Measurements from ENCODE around the gene TPPP. TPM values are rescaled to one million over a fixed set of nuclear protein-coding genes. Genes with fewer than 3 reads are reported as not detected.

Gene TPPP
- total and polyA plus RNA-seq, 9 donors = 3.6 to 14.2 (median 7.0) TPM

DNA sequence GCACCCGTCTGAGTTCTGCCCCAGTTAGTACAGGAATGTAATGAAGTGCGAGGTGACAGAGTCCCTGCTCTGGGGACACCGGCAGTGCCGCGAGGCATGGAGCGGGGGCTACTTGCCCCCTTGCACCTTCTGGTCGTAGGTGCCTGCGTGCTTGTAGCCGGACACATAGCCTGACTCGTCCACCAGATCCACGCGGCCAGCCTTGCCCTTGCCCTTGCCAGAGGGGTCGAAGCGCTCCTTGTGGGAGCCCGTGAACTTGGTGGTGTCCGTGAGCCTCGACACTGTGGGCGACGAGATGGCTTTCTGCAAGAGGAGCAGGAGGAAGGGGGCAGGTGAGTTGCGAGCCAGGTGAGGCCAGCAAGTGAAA is 28.2 kb downstream of the TPPP start:
- Histone ChIP-seq H3K4me1 (ENCODE audit: control insufficient read depth, insufficient read depth, low read length) (no peaks in the 10 kb centered on the region), H3K9me3 (replicated peaks; ENCODE audit: control insufficient read depth, low read depth, low read length) (peaks cover 2% of the 10 kb centered on the region), H3K4me3 (ENCODE audit: low read length) (no peak overlapping the region), H3K36me3 (ENCODE audit: control insufficient read depth, insufficient read depth, low read length) (peaks cover 48% of the 10 kb centered on the region), H3K27me3 (ENCODE audit: control insufficient read depth, insufficient read depth, low read length) (no peaks in the 10 kb centered on the region), H3K27ac (ENCODE audit: low read length) (no peak overlapping the region)
- DNase-seq = no peak
- 88% methylated on average over 16 of the region's 20 CpGs for WGBS (ENCODE audit: insufficient coverage)

DNA sequence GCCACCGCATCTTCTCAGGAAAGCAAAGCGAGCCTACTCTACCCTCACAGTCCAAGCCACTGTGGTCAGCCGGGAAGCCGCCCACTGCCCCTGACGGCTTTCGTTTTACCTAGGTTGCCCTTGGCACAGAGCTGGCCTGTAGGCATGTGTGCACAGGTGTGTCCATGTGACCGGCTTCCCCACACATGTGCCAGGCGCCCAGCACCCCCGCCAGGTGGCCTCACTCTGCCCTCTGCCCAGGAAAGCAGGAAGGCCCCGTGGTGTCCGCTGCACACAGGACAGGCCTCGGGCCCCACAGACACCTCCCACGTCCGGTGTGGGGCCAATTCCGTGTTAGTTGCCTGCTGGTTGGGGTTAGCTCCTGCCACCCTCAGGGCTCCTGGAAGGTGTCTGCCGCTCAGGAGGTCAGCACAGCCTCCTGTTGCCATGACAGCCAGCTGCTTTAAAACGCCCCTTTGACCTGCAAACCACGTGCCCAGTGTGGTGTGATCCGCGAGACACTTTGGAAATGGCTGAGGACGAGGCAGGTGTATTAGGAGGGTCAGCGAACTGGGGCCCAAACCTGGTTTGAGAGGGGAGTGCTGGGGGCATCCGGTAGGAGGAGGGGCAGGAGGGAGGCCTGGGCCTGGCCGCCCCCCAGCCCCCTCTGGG is 28.7 kb downstream of the TPPP start:
- no peaks in the 10 kb centered on the region for H3K4me1 ChIP-seq (ENCODE audit: control insufficient read depth, insufficient read depth, low read length)
- H3K36me3 ChIP-seq (ENCODE audit: control insufficient read depth, insufficient read depth, low read length) = peaks cover 53% of the 10 kb centered on the region
- H3K9me3 ChIP-seq (replicated peaks; ENCODE audit: control insufficient read depth, low read depth, low read length) = peaks cover 2% of the 10 kb centered on the region
- WGBS (ENCODE audit: insufficient coverage) = 72% methylated on average over 24 of the region's 24 CpGs
- H3K27ac ChIP-seq (ENCODE audit: low read length) = no peak overlapping the region
- H3K27me3 ChIP-seq (ENCODE audit: control insufficient read depth, insufficient read depth, low read length) = no peaks in the 10 kb centered on the region
- no peak for DNase-seq
- no peak overlapping the region for H3K4me3 ChIP-seq (ENCODE audit: low read length)

DNA sequence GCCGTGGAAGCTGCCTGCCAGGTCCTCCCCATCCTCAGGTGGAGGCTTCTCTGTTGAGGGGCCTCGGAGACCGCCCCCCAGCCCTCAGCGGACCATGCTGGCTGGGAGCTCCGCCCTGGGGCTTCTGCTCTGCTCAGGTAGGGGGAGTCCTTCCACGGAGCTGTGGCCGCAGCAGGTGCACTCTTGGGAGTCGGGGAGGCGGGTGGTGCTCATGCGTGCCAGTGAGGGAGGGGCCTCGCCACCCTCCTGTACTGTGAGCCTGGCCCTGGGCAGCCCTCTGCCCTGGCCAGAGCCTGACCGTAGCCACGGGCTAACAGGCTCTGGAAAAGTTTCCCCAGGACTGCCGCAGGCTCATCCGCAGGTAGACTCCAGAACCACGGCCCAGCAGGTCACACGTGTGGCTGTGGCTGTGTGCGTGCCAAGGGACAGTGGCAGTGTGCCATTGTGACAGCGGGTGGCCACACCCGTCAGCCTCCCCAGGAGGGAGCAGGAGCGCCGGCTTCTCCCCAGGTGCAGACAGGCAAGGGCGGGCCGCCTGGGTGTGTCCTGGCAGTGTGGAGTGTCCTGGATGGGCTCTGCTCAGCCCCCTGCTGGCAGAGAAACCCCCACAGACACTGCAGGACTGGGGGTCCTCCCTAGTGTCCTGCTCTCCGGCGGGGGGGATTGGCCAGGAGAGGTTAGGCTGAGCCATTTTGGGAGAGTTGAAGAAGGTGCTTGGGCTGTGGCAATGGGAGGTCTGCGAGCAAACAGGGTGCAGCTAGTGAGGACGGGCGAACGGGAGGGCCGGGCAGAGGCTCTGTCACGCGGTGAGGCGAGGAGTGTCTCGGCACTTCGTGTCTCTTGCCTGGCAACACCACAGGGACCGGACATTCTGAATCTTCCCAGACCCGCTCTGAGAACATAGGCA is 29.5 kb downstream of the TPPP start:
- Histone ChIP-seq H3K9me3 (replicated peaks; ENCODE audit: control insufficient read depth, low read depth, low read length) (peaks cover 2% of the 10 kb centered on the region), H3K27ac (ENCODE audit: low read length) (no peak overlapping the region), H3K4me1 (ENCODE audit: control insufficient read depth, insufficient read depth, low read length) (no peaks in the 10 kb centered on the region), H3K27me3 (ENCODE audit: control insufficient read depth, insufficient read depth, low read length) (no peaks in the 10 kb centered on the region), H3K4me3 (ENCODE audit: low read length) (no peak overlapping the region), H3K36me3 (ENCODE audit: control insufficient read depth, insufficient read depth, low read length) (peaks cover 59% of the 10 kb centered on the region)
- no peak for DNase-seq
- 93% methylated on average over 34 of the region's 38 CpGs for WGBS (ENCODE audit: insufficient coverage)

DNA sequence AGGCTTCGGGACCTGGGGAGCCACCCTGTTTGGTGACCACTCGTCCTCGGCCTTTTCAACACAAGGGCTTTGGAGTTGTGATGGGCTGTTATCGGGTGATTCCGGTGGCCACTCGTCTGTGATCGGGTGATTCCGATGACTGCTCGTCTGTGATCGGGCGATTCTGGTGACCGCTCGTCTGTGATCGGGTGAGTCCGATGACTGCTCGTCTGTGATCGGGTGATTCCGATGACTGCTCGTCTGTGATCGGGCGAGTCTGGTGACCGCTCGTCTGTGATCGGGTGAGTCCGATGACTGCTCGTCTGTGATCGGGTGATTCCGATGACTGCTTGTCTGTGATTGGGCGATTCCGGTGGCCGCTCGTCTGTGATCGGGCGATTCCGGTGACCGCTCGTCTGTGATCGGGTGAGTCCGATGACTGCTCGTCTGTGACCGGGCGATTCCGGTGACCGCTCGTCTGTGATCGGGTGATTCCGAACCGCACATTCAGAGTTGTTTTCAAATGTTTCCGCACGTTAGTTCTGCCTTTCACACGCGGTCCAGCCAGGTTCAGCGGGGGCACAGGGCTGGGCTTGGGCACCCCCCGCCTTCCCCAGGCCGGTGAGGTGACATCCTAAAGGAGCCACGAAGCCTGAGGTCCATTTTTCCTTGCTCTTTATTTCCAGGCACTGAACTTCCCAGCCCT is 30.3 kb downstream of the TPPP start:
- Histone ChIP-seq H3K9me3 (replicated peaks; ENCODE audit: control insufficient read depth, low read depth, low read length) (peaks cover 4% of the 10 kb centered on the region), H3K27me3 (ENCODE audit: control insufficient read depth, insufficient read depth, low read length) (no peaks in the 10 kb centered on the region), H3K4me1 (ENCODE audit: control insufficient read depth, insufficient read depth, low read length) (no peaks in the 10 kb centered on the region), H3K27ac (ENCODE audit: low read length) (no peak overlapping the region), H3K36me3 (ENCODE audit: control insufficient read depth, insufficient read depth, low read length) (peaks cover 63% of the 10 kb centered on the region), H3K4me3 (ENCODE audit: low read length) (no peak overlapping the region)
- no peak for DNase-seq
- 96% methylated on average over 56 of the region's 56 CpGs for WGBS (ENCODE audit: insufficient coverage)

DNA sequence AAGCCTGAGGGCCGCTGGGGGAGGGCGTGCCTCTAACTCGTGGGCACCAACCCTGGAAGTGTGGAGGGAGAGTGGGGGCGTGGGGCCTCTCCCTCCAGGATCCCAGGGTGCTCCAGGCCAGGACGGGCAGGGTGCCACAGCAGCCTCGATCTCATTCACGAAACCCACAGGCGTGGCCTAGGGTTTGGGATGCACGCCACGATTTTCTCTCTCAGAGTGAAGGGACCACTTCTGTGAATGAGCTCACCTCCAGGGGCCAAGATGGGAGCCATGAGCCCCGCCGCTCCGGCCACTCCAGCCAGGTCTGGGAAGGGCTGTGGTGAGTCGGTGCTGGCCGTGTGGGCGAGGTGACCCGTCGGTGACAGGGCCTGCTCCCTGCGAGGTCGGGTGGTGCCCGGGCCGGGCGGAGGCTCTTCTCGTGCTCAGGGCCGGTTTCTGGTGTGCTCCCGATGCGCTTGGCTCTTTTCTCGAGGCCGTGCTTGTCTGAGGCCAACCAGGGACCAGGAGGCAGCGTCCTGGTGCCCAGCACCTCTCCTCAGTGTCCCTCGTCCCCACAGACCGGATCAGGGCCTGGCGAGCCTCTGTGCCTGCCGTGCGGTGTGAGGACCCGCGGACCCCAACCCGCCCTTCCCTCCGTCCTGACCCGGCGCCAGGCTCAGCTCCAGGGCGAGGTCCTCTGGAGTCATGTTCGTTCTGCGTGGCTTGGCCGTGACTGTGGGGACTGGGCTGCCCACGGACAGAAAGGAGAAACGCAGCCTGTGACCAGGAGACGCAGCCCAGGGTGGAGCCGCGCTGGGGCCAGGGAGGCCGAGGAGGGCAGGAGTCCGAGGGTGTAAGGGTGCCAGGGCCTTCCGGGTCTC is 31.0 kb downstream of the TPPP start:
- Histone ChIP-seq H3K27me3 (ENCODE audit: control insufficient read depth, insufficient read depth, low read length) (no peaks in the 10 kb centered on the region), H3K36me3 (ENCODE audit: control insufficient read depth, insufficient read depth, low read length) (peaks cover 70% of the 10 kb centered on the region), H3K27ac (ENCODE audit: low read length) (no peak overlapping the region), H3K9me3 (replicated peaks; ENCODE audit: control insufficient read depth, low read depth, low read length) (peaks cover 6% of the 10 kb centered on the region), H3K4me1 (ENCODE audit: control insufficient read depth, insufficient read depth, low read length) (no peaks in the 10 kb centered on the region), H3K4me3 (ENCODE audit: low read length) (no peak overlapping the region)
- WGBS (ENCODE audit: insufficient coverage) = 95% methylated on average over 52 of the region's 53 CpGs
- DNase-seq = no peak

DNA sequence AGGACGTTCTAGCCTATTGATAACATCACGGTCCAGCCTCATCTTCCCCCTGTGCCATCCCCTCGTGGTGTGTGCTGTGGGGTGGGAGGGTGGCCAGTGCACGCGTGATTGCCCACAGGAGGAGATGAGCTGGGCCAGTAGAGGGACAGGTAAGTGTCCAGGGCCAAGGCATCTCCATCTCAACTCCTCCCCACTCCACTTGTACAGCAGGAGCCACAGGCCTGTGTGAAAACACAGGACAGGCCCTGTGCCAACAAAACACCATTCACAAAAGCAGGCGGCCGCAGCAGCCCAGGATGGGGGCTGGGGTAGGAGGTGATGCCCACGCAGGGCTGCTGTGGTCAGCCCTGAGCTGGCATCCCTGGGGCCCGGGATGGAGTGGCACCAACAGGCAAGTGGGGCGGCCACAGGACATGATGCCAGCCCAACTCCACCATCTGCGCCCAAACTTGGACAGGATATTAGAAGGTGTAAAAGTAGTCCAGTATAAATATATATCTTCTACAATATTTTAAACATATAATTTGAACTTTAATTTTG is 32.6 kb downstream of the TPPP start:
- Histone ChIP-seq H3K27me3 (ENCODE audit: control insufficient read depth, insufficient read depth, low read length) (no peaks in the 10 kb centered on the region), H3K4me1 (ENCODE audit: control insufficient read depth, insufficient read depth, low read length) (no peaks in the 10 kb centered on the region), H3K4me3 (ENCODE audit: low read length) (no peak overlapping the region), H3K27ac (ENCODE audit: low read length) (no peak overlapping the region), H3K9me3 (replicated peaks; ENCODE audit: control insufficient read depth, low read depth, low read length) (peaks cover 6% of the 10 kb centered on the region), H3K36me3 (ENCODE audit: control insufficient read depth, insufficient read depth, low read length) (peaks cover 74% of the 10 kb centered on the region)
- no peak for DNase-seq
- 92% methylated on average over 2 of the region's 11 CpGs for whole genome bisulfite sequencing (ENCODE audit: insufficient coverage)

DNA sequence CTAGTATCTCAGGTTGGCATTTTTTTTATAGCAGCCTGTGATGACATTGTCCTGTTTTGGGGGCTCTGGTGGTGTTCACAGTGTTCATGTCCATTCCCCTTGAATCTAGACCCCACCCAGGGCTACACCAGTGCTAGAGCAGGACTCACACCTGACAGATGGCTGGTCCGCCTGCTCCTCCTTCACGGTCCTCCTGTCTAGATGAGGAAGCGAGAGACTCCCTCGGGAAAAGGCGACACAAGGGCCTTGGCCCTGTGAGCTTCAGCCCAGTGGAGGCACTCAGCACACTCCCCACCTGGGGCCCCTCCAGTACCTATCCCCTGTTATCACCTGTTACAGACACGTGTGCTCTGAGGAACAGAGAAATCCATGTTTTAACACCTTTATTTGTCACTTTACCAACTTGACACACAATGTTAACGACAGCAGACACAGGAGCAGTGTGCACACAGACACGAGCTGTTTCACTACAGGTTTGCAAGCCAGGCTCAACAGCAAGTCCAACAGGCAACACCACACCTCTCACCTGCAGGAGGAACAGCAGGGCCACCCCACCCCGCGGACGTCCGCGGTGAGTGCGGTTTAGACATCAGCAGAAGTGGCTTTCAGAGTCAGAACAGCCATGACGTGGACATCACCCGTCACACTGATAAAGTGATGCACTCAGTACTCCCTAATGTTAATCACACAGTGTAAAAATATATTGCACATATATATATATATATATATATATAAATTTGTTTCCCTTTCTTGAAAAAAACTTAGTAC is 33.5 kb downstream of the TPPP start:
- peaks cover 6% of the 10 kb centered on the region for H3K9me3 ChIP-seq (replicated peaks; ENCODE audit: control insufficient read depth, low read depth, low read length)
- no peak overlapping the region for H3K4me3 ChIP-seq (ENCODE audit: low read length)
- H3K27me3 ChIP-seq (ENCODE audit: control insufficient read depth, insufficient read depth, low read length) = no peaks in the 10 kb centered on the region
- 95% methylated on average over 9 of the region's 16 CpGs for WGBS (ENCODE audit: insufficient coverage)
- no peak for DNase-seq
- H3K27ac ChIP-seq (ENCODE audit: low read length) = no peak overlapping the region
- H3K36me3 ChIP-seq (ENCODE audit: control insufficient read depth, insufficient read depth, low read length) = peaks cover 67% of the 10 kb centered on the region
- H3K4me1 ChIP-seq (ENCODE audit: control insufficient read depth, insufficient read depth, low read length) = no peaks in the 10 kb centered on the region

DNA sequence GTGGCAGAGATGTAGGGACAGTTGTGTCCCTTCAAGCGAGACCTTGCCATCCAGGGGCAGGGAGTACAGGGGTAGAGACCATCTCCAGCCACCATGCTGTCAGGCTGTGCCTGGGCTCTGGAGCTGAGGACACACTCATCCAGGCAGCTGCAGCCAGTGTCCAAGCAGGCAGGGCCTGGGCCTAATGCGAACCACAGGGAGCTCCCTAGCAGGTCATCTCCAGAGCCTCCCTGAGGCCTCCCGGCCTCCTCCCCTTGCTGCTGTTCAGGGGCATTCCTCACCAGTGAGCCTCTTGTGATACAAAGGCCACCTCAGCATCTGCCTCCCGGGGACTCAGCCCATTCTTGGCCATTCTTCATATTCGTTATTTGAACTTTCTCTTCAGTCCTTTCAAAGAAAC is 35.0 kb downstream of the TPPP start:
- H3K27ac ChIP-seq (ENCODE audit: low read length) = no peak overlapping the region
- H3K4me1 ChIP-seq (ENCODE audit: control insufficient read depth, insufficient read depth, low read length) = no peaks in the 10 kb centered on the region
- peaks cover 51% of the 10 kb centered on the region for H3K36me3 ChIP-seq (ENCODE audit: control insufficient read depth, insufficient read depth, low read length)
- 96% methylated on average over 5 of the region's 5 CpGs for WGBS (ENCODE audit: insufficient coverage)
- H3K4me3 ChIP-seq (ENCODE audit: low read length) = no peak overlapping the region
- H3K9me3 ChIP-seq (replicated peaks; ENCODE audit: control insufficient read depth, low read depth, low read length) = peaks cover 6% of the 10 kb centered on the region
- no peaks in the 10 kb centered on the region for H3K27me3 ChIP-seq (ENCODE audit: control insufficient read depth, insufficient read depth, low read length)
- DNase-seq = no peak

DNA sequence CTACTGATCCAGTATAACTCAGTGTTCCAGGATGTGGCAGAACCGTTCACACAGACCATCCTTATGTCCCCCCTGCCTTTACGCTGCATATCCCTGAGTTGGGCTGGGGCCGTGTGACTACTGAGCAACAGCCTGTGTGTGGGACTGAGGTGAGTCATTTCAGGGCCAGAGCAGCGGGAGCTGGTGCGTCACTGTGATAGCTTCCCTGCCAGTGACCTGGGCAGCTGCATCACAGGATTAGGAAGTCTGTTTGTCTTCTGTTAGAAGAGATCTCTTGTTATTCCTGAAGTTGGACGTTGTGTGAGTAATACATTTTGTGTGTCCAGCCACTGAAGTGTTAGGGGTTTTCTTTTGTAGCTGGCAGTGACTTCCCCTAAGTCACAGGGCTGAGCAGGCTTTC is 35.6 kb downstream of the TPPP start:
- H3K27me3 ChIP-seq (ENCODE audit: control insufficient read depth, insufficient read depth, low read length) = no peaks in the 10 kb centered on the region
- no peaks in the 10 kb centered on the region for H3K4me1 ChIP-seq (ENCODE audit: control insufficient read depth, insufficient read depth, low read length)
- WGBS (ENCODE audit: insufficient coverage) = 93% methylated on average over 2 of the region's 6 CpGs
- H3K27ac ChIP-seq (ENCODE audit: low read length) = no peak overlapping the region
- no peak for DNase-seq
- no peak overlapping the region for H3K4me3 ChIP-seq (ENCODE audit: low read length)
- peaks cover 6% of the 10 kb centered on the region for H3K9me3 ChIP-seq (replicated peaks; ENCODE audit: control insufficient read depth, low read depth, low read length)
- peaks cover 52% of the 10 kb centered on the region for H3K36me3 ChIP-seq (ENCODE audit: control insufficient read depth, insufficient read depth, low read length)

All from muscle of leg (tissue), 11 donors.